Measurements from ENCODE around the gene OPN4. TPM values are rescaled to one million over a fixed set of nuclear protein-coding genes. Genes with fewer than 3 reads are reported as not detected.

Gene OPN4
- total RNA-seq, 1 donor from 2014 or later: not detected

GRCh38 chr10:86632951-86633350 is 21.4 kb upstream of the OPN4 start:
- no peaks in the 10 kb centered on the region for H3K4me1 ChIP-seq
- intact Hi-C loops (cut with DNase I): no loop called here
- ATAC-seq (no peak), DNase-seq (no peak)
- H3K36me3 ChIP-seq: no peaks in the 10 kb centered on the region
- no peaks in the 10 kb centered on the region for H3K9me3 ChIP-seq
- no peak overlapping the region for H3K27ac ChIP-seq
- H3K27me3 ChIP-seq (ENCODE audit: low read depth): peaks cover 16% of the 10 kb centered on the region
- TF ChIP-seq CTCF (IDR thresholded peaks at IDR 0.05): no peak
- H3K4me3 ChIP-seq: no peak overlapping the region

GRCh38 chr10:86635402-86635801 is 18.9 kb upstream of the OPN4 start:
- no peaks in the 10 kb centered on the region for H3K36me3 ChIP-seq
- no peaks in the 10 kb centered on the region for H3K9me3 ChIP-seq
- no peak for ATAC-seq
- H3K27ac ChIP-seq: no peak overlapping the region
- intact Hi-C loops (cut with DNase I): no loop called here
- no peak overlapping the region for H3K4me3 ChIP-seq
- peaks cover 16% of the 10 kb centered on the region for H3K27me3 ChIP-seq (ENCODE audit: low read depth)
- DNase-seq: no peak
- TF ChIP-seq CTCF (IDR thresholded peaks at IDR 0.05): no peak
- no peaks in the 10 kb centered on the region for H3K4me1 ChIP-seq

GRCh38 chr10:86636311-86636710 is 18.0 kb upstream of the OPN4 start:
- DNase-seq (no peak), ATAC-seq (no peak)
- Histone ChIP-seq H3K27me3 (ENCODE audit: low read depth) (peaks cover 16% of the 10 kb centered on the region), H3K4me1 (no peaks in the 10 kb centered on the region), H3K4me3 (no peak overlapping the region), H3K36me3 (no peaks in the 10 kb centered on the region), H3K9me3 (no peaks in the 10 kb centered on the region), H3K27ac (no peak overlapping the region)
- intact Hi-C loops (cut with DNase I): no loop called here
- TF ChIP-seq CTCF (IDR thresholded peaks at IDR 0.05): no peak

- DNase-seq (no peak), ATAC-seq (no peak)
- intact Hi-C loops (cut with DNase I): no loop called here
- no peaks in the 10 kb centered on the region for H3K27me3 ChIP-seq (ENCODE audit: low read depth)
- no peak for TF ChIP-seq CTCF (IDR thresholded peaks at IDR 0.05)
- no peaks in the 10 kb centered on the region for H3K4me1 ChIP-seq
- no peak overlapping the region for H3K27ac ChIP-seq
- no peaks in the 10 kb centered on the region for H3K9me3 ChIP-seq
- H3K36me3 ChIP-seq: no peaks in the 10 kb centered on the region
- no peak overlapping the region for H3K4me3 ChIP-seq
Observed at GRCh38 chr10:86642021-86642420, 12.3 kb upstream of the OPN4 start.

- Histone ChIP-seq H3K4me3 (no peak overlapping the region), H3K27ac (no peak overlapping the region), H3K36me3 (no peaks in the 10 kb centered on the region), H3K9me3 (no peaks in the 10 kb centered on the region), H3K4me1 (no peaks in the 10 kb centered on the region), H3K27me3 (ENCODE audit: low read depth) (no peaks in the 10 kb centered on the region)
- intact Hi-C loops (cut with DNase I): no loop called here
- no peak for TF ChIP-seq CTCF (IDR thresholded peaks at IDR 0.05)
- no peak for DNase-seq
- ATAC-seq: no peak
Observed at GRCh38 chr10:86642499-86642898, 11.8 kb upstream of the OPN4 start.

All from lower lobe of right lung (tissue), 2 donors.